Myocyte (in vitro differentiated cells): Measurements from ENCODE around the gene ZNF765. TPM values are rescaled to one million over a fixed set of nuclear protein-coding genes. Genes with fewer than 3 reads are reported as not detected.

Experiments used
- total RNA-seq: library from RNA; depleted of rRNA; stranded (reverse); fragments of >200 nt; gene quantifications from 2 replicates; pipeline ENCODE4 v1.2.3, GENCODE V29; 2014

ZNF765 gene
- total RNA-seq, 1 donor from 2014 or later = 8.9 TPM

Other genes starting within 250 kb of the ZNF765 start
- 2.5 and 5.4 TPM in 2 replicates for gene ZNF347, start 236.1 kb upstream of the ZNF765 start, total RNA-seq
- not detected in 2 replicates for gene ZNF665, start 201.8 kb upstream of the ZNF765 start, total RNA-seq
- gene ZNF677, start 140.3 kb upstream of the ZNF765 start, total RNA-seq = 5.8 and 10.6 TPM in 2 replicates
- gene VN1R2, start 136.9 kb upstream of the ZNF765 start, total RNA-seq = not detected in 2 replicates
- gene VN1R4, start 127.4 kb upstream of the ZNF765 start, total RNA-seq = not detected in 2 replicates
- gene ZNF845, start 61.4 kb upstream of the ZNF765 start, total RNA-seq = 7.5 and 8.6 TPM in 2 replicates
- gene ZNF525, start 29.4 kb upstream of the ZNF765 start, total RNA-seq = 3.4 and 5.2 TPM in 2 replicates
- gene ZNF761, start 36.8 kb downstream of the ZNF765 start, total RNA-seq = 8.4 and 8.9 TPM in 2 replicates
- gene ZNF813, start 72.6 kb downstream of the ZNF765 start, total RNA-seq = 3.3 and 4.6 TPM in 2 replicates
- 18.8 and 21.1 TPM in 2 replicates for gene ZNF331, start 143.0 kb downstream of the ZNF765 start, total RNA-seq
- gene DPRX, start 236.8 kb downstream of the ZNF765 start, total RNA-seq = not detected in 2 replicates